BE2C (cell line): ENCODE results near the gene ZNF683.

Experiments used
- DNase-seq: peaks from one replicate; pipeline ENCODE4 v3.0.0-alpha.2; 2020
- H3K27me3 ChIP-seq: fragments of 250-450 bp; sonication (Bioruptor Pico); 2 replicates; pipeline ENCODE4 v1.5.1; 2020; ENCODE audit warnings: mild to moderate bottlenecking
- H3K36me3 ChIP-seq: fragments of 250-450 bp; sonication (Bioruptor Pico); 2 replicates; pipeline ENCODE4 v1.5.1; 2020; ENCODE audit warnings: mild to moderate bottlenecking
- H3K4me1 ChIP-seq: fragments of 250-450 bp; sonication (Bioruptor Pico); 2 replicates; pipeline ENCODE4 v1.5.1; 2020
- H3K4me3 ChIP-seq: 2 replicates; pipeline ENCODE4 v1.5.1; 2011; ENCODE audit warnings: low read depth, low read length
- H3K9me3 ChIP-seq: fragments of 250-450 bp; sonication (Bioruptor Pico); 2 replicates; pipeline ENCODE4 v1.5.1; 2020
- TF ChIP-seq, protein P1 (sequence below): IDR thresholded peaks from 2 replicates; pipeline ENCODE4 v1.5.1; 2012; ENCODE audit warnings: mild to moderate bottlenecking, low read depth, low read length

ZNF683 gene

DNA sequence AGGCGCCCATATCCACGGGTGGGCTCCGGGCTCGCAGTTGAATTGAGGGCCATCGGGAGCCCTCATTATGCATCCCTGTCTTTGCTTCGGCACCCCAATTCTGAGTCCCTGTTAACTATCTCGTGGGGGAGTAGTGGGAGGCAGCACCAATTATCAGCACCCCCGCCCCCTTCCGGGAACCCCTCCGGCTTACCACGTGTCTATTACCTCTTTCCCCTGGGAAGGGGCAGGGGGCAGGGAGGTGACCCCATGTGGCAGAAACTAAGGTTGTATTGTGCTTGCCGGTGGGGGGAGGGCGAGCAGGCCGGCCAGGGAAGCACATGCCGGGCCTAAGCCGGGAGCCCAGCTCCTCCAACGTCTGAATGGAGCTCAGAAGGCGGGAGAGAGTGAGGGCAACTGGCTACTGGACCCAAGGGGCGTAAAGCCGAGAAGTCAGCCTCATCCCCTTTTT, 39.1 kb upstream of the ZNF683 start:
- Histone ChIP-seq H3K9me3 (no peaks in the 10 kb centered on the region), H3K36me3 (no peaks in the 10 kb centered on the region), H3K4me3 (no peak overlapping the region), H3K4me1 (no peaks in the 10 kb centered on the region), H3K27me3 (peaks cover 6% of the 10 kb centered on the region)
- no peak for DNase-seq
- TF ChIP-seq, protein P1, sequence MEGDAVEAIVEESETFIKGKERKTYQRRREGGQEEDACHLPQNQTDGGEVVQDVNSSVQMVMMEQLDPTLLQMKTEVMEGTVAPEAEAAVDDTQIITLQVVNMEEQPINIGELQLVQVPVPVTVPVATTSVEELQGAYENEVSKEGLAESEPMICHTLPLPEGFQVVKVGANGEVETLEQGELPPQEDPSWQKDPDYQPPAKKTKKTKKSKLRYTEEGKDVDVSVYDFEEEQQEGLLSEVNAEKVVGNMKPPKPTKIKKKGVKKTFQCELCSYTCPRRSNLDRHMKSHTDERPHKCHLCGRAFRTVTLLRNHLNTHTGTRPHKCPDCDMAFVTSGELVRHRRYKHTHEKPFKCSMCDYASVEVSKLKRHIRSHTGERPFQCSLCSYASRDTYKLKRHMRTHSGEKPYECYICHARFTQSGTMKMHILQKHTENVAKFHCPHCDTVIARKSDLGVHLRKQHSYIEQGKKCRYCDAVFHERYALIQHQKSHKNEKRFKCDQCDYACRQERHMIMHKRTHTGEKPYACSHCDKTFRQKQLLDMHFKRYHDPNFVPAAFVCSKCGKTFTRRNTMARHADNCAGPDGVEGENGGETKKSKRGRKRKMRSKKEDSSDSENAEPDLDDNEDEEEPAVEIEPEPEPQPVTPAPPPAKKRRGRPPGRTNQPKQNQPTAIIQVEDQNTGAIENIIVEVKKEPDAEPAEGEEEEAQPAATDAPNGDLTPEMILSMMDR, result no peak

DNA sequence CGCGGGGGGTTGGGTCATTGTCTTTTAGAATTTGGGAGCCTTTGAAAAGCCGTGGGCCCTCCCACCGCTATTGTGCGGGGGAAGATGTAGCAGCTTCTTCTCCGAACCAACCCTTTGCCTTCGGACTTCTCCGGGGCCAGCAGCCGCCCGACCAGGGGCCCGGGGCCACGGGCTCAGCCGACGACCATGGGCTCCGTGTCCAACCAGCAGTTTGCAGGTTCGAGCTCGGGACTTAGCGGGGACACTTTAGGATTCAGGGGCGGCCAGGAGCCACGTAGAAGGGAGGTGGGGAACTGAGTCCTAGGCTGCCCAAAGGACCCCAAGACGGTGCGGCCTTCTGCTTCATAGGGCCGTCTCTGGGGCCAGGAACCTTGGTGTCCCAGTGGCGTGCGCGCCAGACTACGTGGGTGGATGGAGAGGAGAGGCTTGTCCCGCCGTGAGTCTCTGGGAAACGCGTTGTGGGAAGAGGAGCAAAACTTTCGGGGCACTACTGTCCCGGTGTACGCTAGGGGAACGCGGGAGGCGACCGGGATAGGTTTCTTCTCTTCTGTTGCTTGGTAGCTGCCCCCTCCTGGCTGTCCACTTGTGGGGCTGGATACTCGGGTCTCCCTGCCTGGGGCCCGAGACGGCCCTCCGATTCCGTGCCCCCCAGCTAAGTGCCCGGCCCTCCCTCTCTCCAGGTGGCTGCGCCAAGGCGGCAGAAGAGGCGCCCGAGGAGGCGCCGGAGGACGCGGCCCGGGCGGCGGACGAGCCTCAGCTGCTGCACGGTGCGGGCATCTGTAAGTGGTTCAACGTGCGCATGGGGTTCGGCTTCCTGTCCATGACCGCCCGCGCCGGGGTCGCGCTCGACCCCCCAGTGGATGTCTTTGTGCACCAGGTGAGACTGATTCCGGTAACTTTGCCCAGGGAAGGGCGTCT, 38.4 kb upstream of the ZNF683 start, which contains the start of gene LIN28A:
LIN28A (plus strand) TSS at position 112 of the 918 bp plus-strand sequence; CDS start at position 187, 75 bp downstream.
- TF ChIP-seq, protein P1, result no peak
- Histone ChIP-seq H3K9me3 (no peaks in the 10 kb centered on the region), H3K27me3 (peaks cover 6% of the 10 kb centered on the region), H3K4me3 (no peak within 1 kb of the TSS), H3K36me3 (no peaks in the 10 kb centered on the region), H3K4me1 (no peaks in the 10 kb centered on the region)
- DNase-seq, result no peak

DNA sequence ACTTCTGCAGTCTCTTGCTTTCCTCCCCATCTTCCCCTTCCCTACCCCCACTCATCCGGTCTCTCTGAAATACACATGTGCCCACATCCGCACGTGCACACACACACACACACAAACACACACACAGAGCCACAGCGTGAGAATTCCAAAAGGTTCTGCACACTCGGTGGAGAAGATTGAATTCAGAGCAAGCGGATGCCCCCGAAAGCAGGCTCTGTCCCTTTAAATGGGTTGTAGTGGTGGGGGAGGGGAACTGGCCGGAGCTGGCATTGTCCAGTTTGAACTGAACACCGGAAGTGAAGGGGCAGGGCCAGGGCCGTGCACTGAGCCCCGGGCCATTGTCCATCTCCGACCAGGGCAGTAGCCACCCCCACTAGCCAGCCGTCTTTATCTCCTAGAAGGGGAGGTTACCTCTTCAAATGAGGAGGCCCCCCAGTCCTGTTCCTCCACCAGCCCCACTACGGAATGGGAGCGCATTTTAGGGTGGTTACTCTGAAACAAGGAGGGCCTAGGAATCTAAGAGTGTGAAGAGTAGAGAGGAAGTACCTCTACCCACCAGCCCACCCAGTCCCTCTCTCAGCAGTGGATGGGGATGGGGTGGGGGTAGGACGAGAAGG, 36.7 kb upstream of the ZNF683 start:
- Histone ChIP-seq H3K4me1 (no peaks in the 10 kb centered on the region), H3K9me3 (no peaks in the 10 kb centered on the region), H3K27me3 (no peaks in the 10 kb centered on the region; the same call in 1 of the 2 replicates), H3K36me3 (no peaks in the 10 kb centered on the region), H3K4me3 (no peak overlapping the region)
- TF ChIP-seq, protein P1, result no peak
- DNase-seq, result no peak

GRCh38 chr1:26408604-26409003, 36.1 kb upstream of the ZNF683 start:
- Histone ChIP-seq H3K9me3 (no peaks in the 10 kb centered on the region), H3K27me3 (no peaks in the 10 kb centered on the region), H3K36me3 (no peaks in the 10 kb centered on the region), H3K4me3 (no peak overlapping the region), H3K4me1 (no peaks in the 10 kb centered on the region)
- DNase-seq, result no peak
- TF ChIP-seq, protein P1, result no peak

GRCh38 chr1:26405281-26405915, 32.8 kb upstream of the ZNF683 start:
- no peaks in the 10 kb centered on the region for H3K27me3 ChIP-seq
- H3K4me1 ChIP-seq, result no peaks in the 10 kb centered on the region
- H3K36me3 ChIP-seq, result no peaks in the 10 kb centered on the region
- no peak for DNase-seq
- no peak overlapping the region for H3K4me3 ChIP-seq
- TF ChIP-seq, protein P1, result no peak
- no peaks in the 10 kb centered on the region for H3K9me3 ChIP-seq
